Stimulated activated CD8-positive, alpha-beta memory T cell treated with anti-CD3 and anti-CD28 coated beads, Interleukin-7, amount 100 ng/mL, for 4 hours (primary cell): ENCODE data around the gene SSBP2.

Experiments
- DNase-seq, 2 donors: peaks; one replicate each; pipeline ENCODE4 v3.0.0-alpha.2; 2020; ENCODE audit warnings: low read depth in 2 of 2

SSBP2 gene

GRCh38 chr5:81393430-81393782, 357.5 kb downstream of the SSBP2 start:
- no peak for DNase-seq

- no peak for DNase-seq
Measured at GRCh38 chr5:81389025-81389424, 361.9 kb downstream of the SSBP2 start.

DNA sequence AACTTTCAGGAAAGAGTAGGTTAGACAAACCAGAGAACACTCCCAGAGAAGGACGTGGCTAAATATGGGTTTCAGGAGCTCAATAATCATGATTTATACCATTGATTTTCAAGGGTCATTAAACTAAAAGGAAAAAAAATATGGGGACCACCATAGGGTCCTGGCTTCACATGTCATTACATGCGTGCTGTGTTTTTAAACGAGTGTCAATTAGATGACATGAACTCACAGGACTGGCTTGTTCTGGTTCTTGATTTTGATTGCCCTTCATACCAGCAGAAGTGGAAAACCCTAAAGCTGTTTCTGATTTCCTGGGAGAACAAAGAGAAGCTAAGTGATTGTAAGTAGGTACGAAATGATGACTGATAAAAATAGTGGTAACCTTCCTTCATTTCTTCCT, 362.7 kb downstream of the SSBP2 start:
- DNase-seq = no peak

GRCh38 chr5:81383867-81384266, 367.0 kb downstream of the SSBP2 start:
- no peak for DNase-seq

GRCh38 chr5:81371354-81371876, 379.5 kb downstream of the SSBP2 start:
- no peak for DNase-seq

GRCh38 chr5:81370912-81371311, 380.0 kb downstream of the SSBP2 start:
- DNase-seq = no peak

GRCh38 chr5:81365541-81365940, 385.4 kb downstream of the SSBP2 start:
- no peak for DNase-seq

DNA sequence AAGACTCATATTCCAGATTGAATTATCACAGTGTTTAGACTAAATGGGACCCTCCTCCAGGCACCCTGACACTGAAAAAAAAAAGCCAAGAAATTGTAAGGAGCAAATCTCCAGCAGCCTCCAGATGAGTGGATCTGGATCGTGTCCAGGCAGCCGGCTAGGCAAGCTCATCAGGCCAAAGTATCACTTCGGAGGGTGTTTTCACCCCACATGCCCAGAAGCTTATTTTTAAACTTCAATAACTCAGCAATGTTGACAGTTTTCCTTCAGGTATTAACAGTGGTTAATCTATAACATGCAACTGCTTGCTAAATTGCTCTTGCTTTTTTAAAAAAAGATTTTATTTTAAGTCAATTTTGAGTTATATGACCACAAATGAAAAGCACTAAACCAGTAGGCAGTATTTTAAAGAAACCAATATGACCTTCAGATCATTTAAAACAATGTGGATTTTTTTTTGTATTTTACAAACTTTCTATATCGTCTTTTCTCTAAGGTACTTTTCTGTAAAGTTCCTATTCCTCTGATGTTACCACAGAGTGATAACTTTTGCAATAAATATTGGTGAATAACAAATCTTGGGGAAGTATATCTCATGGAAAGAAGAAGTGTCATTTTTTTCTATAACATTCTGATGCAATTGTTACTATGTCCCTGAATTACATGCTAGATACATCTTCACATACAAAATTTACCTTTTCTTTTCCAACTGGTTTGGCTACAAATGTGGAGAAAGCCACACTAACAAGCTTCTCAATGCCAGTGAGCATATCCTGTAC, 387.6 kb downstream of the SSBP2 start:
- no peak for DNase-seq
